GM13977 (cell line): ENCODE data around the gene COQ10B.
"Not testable (repeated sequence)": the region's sequence is repeated elsewhere in the genome, so short reads cannot be mapped to it uniquely, and the experiment has no call there.

ENCODE experiments used
- DNase-seq: peaks from one replicate; pipeline ENCODE4 v3.0.0; 2012; ENCODE audit warnings: low spot score
- in situ Hi-C: fragments of 300-500 bp; cut with MboI; formaldehyde crosslinking; loops from one replicate; pipeline ENCODE4 v1.12.0; 2022; ENCODE audit warnings: low sequenced_read_pairs, low pct_unique_long_range_greater_than_20kb, mixed read lengths, inconsistent platforms; ENCODE audit not compliant: unreplicated experiment
- TF ChIP-seq, protein P1 (sequence below): IDR thresholded peaks from 2 replicates; pipeline ENCODE4 v1.5.1; 2012; ENCODE audit warnings: mild to moderate bottlenecking, control low read depth; ENCODE audit not compliant: insufficient read depth; ENCODE audit errors: extremely low read depth, missing control alignments

Gene COQ10B

DNA sequence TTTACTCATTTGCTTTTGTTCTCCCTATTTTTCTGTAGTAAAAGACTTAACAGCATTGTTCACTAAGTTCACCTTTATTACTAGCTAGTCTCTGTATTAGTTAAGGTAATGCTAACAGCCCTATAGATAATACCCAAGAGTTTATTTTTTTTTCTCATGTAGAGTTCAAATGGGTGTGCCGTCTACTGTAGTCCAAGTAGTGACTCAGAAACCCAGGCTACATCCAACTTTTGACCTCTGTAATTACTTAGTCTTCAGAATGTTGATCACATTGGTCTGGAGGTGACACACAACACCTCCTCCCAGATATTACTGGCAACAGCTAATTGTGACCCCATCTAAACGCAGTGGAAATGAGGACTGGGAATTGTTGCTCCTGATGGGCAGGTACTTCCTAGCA is 7.7 kb downstream of the COQ10B start:
- TF ChIP-seq, protein P1, sequence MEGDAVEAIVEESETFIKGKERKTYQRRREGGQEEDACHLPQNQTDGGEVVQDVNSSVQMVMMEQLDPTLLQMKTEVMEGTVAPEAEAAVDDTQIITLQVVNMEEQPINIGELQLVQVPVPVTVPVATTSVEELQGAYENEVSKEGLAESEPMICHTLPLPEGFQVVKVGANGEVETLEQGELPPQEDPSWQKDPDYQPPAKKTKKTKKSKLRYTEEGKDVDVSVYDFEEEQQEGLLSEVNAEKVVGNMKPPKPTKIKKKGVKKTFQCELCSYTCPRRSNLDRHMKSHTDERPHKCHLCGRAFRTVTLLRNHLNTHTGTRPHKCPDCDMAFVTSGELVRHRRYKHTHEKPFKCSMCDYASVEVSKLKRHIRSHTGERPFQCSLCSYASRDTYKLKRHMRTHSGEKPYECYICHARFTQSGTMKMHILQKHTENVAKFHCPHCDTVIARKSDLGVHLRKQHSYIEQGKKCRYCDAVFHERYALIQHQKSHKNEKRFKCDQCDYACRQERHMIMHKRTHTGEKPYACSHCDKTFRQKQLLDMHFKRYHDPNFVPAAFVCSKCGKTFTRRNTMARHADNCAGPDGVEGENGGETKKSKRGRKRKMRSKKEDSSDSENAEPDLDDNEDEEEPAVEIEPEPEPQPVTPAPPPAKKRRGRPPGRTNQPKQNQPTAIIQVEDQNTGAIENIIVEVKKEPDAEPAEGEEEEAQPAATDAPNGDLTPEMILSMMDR, result no peak
- in situ Hi-C loops, result no loop called here
- no peak for DNase-seq

DNA sequence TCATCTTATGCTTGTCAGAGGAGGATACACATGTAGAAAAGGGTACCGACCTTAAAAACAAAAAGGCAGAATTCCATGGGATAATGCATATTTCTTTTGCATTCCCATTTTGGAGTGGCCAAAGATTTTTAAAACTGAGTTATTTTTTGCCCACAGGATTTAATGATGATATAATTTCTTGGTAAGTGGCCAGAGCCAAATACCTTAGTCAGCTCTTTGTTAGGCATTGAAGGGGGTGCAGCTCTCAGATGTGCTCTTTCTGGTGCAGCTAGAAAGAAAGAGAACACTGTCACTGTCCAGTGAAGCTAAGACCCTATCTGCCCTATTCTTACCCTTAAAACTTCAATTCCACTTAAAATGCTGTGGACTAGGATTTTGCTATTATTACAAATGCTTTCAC is 10.8 kb downstream of the COQ10B start:
- DNase-seq, result no peak
- TF ChIP-seq, protein P1, result no peak
- in situ Hi-C loops, result no loop called here

DNA sequence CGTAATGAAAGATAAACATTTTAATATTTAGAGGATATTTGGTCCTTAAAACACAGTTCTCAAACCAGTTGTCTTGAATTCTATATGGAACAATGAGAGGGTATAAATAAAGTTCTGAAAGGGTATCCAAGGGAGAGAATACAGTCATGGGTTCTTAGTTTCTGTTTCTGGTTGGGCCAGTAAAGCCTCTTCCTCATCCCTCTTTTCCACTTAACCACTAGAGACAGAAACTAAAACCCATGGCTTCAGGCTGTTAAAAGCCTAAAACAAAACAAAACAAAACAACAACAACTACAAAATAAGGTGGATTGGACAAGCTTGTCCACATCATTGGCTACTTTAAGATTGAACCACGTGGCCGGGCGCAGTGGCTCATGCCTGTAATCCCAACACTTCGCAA is 18.8 kb downstream of the COQ10B start:
- in situ Hi-C loops, result no loop called here
- no peak for DNase-seq
- TF ChIP-seq, protein P1, result no peak

DNA sequence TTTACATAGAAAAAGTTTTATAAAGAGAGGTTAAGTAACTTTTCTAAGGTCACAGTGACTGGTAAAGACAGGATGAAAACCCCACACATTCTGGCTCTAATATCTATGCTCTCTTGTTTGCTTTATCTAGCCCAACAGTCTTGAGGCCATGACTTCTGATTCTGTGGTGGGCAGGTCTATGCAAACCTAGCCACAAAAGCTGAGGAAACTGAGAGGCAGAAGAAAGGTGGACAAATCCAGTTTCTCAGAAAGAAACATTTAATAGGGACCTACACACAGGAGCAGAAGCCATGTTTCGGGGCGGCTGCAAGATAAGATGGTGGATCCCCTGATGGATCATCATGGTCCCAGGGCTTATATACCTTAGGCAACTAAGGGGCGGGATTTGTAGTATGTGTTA is 24.4 kb downstream of the COQ10B start:
- TF ChIP-seq, protein P1, result no peak
- in situ Hi-C loops, result no loop called here
- DNase-seq, result no peak

DNA sequence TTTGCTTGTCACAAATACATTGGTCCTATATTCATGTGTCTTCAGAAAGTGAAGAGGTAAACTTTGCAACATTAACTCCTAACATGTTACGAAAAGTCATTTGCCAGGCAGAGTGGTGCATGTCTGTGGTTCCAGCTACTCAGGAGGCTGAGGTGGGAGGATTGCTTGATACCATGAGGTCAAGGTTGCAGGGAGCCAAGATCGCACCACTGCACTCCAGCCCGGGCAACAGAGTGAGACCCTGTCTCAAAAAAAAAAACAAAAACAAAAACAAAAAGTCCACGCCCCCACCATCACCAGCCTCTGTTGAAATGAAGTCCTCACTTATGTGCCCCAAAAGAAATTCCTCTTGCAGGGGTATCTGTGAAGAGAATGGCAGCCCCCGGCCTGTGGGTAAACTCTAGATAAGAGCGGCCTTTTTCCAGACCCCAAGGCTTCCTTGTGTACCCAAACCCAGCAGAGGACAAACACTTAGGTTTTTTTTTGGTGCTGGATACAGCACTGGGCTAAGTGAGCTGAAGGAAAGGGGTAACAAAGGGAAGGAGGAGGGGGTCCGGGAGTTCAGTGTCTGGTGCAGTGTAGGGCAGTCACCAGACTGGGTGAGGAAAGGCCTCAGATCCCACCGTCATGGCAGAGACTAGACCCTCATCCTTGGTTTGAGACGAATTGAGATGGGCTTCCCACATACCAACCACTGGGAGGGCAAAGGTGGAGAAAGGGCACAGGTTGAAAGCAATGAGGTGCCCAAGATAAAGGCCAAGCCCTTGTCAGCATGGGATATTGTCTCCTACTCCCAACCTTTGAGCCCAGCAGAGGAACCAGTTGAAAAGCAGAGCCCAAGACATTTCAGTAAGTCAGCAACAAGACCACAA is 27.0 kb downstream of the COQ10B start:
- in situ Hi-C loops, result no loop called here
- TF ChIP-seq, protein P1, result no peak
- no peak for DNase-seq

DNA sequence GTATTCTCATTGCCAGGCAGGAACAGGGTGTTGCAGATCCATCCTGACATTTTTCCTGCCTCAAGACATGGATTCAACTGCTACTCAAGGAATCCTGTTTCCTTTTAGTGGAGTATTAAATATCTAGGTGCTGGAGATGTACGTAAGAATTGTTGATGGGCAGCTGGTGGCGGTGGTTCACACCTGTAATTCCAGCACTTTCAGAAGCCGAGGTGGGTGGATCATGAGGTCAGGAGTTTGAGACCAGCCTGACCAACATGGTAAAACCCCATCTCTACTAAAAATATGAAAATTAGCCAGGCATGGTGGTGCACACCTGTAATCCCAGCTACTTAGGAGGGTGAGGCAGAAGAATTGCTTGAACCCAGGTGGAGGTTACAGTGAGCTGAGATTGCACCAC is 30.9 kb downstream of the COQ10B start:
- in situ Hi-C loops, DNase-seq: not testable (repeated sequence)

DNA sequence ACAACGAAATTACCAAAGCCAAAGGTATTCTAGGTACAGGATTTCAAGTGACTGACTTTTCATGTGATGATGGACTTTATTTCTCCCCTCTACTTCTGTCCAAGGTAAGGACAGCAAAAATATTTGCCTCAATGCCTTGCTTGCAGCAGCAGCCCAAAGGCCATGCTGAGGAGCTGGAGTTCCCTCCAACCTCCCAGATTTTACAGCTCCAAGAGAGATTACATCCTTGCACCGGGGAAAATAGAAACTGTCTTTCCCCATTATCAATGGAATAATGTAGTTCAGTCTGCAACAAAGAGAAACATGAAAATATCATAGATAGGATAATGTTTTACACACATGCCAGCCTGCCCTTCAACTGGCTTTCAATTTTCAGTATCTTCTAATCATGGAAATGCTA is 32.8 kb downstream of the COQ10B start:
- TF ChIP-seq, protein P1, result no peak
- in situ Hi-C loops, result no loop called here
- no peak for DNase-seq
